Stimulated activated CD8-positive, alpha-beta memory T cell treated with anti-CD3 and anti-CD28 coated beads, Interleukin-15, amount 100 ng/mL, for 4 hours (primary cell): ENCODE results near the gene MCM9.
A peak's percentile ranks its signal among the peaks of the same experiment; 100 is the strongest.

ENCODE experiments used
- DNase-seq, 2 donors: peaks; one replicate each; pipeline ENCODE4 v3.0.0-alpha.2; 2020; ENCODE audit warnings: low read depth in 2 of 2

MCM9 gene

DNA sequence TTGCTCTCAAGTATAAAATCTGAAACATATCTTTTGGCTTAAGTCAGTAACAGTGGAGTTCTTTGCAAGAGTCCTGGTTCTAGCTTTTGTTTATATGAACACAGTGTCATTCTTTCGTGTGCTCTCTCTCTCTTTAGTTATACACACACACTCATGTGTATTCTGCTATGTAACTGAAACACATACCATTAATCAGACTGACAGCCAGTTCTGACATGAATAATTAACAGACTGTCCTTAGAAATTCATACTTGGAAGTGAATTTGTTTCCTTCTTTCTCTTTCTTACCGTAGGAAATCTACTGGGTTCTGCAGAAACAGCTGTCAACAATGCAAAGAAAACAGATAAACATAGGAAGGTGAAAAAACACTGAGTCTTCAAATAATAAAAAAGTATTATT lies 2.5 kb downstream of the MCM9 start:
- DNase-seq = no peak

DNA sequence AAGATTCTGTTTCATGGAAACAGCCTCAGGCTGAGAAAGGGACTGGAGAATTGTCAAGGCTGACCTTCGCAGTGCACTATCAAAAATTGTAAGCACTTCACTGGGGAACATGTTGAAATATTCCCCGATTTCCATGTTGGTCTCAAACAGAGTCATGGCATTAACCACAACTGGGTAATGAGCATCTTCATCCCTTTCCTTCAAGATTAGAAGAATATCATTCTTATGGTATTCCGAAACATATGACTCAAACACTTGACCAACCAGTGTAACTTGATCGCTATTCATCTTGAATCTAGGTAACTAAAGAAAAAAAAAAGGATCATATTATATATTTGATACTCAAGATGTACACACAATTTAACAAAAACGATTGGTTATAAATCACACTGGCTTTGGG lies 3.5 kb downstream of the MCM9 start:
- DNase-seq = no peak

DNA sequence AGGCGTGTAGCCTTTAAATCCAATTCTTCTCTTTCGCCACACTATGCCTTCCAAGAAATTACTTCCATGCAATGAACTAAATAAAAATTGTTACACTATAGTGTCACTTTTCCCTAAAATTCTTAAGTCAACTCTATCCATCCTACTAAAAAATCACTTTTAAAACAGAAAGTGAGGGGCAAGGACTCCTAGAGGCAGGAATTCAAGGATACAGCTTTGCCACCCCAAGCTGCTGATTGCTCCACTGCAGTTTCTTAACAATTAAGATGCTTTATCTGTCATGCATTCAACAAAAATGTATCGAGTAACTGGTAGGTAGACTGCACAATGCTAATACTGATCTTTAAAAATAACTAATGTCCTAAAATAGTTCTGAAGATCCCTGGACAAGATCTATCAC lies 4.3 kb downstream of the MCM9 start:
- DNase-seq = no peak

DNA sequence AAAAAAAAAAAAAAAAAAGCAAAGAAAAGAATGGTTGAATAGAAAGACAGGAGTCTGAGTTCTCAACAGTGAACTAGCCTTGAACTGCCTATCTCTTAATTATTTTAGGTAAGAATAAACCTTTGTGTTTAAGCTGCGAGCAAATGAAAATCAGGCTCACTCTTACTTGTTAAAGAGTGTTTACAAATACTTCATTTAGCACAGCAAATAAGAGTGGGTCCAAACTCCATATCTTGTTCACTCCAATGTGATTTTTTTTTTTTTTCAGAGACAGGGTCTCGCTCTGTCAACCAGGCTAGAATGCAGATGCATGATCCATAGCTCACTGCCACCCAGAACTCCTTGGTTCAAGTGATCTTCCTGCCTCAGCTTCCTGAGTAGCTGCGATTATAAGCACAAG lies 11.9 kb downstream of the MCM9 start:
- DNase-seq = no peak

DNA sequence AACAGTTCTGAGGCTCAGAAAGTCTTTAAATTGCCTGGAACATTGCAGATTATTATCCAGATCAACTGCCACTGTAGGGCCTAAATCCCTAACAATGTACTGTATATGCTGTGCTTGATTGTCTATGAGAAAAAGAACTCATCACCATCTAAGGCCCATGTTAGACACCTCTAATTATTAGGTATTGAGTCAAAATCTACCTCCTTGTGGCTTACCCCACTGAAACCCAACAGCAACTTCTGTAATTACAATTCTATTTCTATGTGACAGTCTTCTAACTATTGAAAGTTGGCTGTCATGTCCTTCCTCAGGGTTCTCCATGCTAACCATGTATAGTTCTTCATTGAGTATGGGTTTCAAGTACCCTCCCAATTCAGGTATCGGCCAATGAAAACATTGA lies 13.9 kb downstream of the MCM9 start:
- DNase-seq = no peak

DNA sequence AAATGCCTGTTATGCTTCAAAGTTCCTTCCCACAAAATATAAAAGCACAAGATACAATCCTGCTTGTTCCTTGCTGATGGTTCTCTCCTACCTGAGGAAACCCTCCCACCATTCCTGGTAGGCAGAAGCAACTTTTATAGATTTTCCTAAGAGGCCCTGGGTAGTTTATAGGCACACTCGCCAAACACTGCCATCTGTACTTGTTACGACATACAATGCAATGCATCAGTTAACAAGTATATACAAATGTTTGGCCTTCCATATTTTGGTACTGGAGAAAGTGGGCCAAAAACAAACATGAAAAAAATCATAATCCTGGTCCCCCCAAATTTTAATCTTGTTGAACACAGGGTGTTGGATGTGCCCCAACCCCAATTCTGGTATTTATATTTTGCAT lies 16.6 kb downstream of the MCM9 start:
- DNase-seq = no peak

DNA sequence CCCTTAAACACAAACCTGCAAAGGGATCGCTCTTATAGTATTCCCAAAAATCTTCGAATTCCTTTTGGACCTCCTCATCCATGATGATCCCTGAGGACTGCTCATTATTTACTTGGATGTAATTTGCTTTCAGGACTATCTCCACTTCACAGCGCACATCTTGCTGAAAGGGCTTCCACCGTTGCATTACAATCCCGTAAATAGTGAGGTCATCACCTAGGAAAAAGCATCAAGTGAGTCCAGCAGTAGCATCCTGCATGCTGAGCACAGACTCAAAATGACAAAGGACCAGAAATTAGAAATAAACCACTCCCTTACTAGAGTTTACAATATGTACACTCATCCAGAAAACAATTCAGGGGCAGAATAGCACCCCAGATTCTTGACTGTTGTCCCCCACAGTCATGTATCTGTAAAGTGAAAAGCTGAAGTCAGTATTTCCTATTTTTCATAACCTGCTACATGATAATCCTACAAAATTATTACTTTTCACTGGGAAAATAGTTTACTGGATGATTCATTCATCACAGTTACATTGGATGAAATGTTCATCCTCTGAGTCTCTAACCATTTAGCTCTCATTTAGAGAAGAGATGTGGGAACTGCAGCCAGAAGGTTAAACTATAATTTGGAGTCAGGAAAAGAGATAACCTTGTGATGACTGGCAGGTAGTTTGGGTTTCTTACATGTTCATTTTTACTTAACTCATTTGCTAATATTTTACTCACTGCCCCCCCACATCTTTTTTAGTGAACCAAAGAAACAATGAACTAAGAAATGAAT lies 17.2 kb downstream of the MCM9 start:
- DNase-seq = no peak

DNA sequence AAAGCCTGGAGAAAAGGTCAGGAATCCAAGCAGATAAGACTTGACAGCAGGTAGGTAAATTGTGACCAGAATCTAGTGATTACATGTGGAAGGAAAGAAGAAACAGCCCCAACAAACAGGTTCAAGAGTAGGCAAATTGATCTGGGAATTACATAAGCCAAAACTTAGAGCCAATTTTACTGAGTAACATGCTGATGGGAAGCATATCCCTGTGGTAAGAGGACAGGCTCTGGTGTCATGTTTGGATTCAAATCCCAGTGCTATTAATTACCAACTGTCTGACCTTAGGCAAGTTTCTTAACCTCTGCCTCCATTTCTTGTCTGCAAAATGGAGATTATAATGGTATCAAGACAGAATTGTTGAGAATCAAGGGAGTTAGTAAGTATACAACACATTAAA lies 20.4 kb downstream of the MCM9 start:
- no peak for DNase-seq

DNA sequence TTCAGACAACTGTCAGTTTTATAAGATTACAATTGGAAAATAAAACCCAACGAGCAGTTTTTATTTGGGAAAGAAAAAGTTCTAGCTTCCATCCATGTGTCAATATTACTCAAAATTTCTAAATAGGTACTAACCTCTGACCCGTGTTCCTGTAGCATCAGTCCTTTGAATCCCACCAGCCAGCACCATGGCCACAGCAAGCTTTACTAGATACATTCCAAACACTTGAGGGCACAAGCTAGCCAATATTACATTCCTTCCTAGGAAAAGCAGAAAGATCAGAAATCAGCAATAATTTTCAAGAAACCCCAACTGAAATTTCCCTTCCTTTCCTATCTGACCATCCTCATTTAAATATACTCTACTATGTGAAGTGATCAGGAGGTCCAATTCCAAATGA lies 21.8 kb downstream of the MCM9 start:
- DNase-seq = no peak

DNA sequence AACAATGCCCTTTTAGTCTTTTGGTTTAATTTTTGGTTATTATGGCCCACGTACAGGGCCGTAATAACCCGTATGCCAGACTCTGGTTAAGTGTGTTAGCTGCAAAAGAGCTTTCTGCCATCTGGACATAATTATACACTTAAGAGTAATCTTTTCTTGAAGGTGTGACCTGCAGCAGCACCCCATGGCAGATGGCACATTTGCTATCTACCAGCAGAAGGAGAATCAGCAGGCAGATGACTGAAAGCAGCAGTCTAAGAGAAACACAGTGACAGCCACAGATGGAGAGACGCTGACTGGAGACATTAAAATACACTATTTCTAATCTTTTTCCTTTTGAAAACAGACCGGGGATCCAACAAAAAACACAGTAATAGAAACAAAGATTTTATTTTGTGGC lies 22.3 kb downstream of the MCM9 start:
- no peak for DNase-seq

DNA sequence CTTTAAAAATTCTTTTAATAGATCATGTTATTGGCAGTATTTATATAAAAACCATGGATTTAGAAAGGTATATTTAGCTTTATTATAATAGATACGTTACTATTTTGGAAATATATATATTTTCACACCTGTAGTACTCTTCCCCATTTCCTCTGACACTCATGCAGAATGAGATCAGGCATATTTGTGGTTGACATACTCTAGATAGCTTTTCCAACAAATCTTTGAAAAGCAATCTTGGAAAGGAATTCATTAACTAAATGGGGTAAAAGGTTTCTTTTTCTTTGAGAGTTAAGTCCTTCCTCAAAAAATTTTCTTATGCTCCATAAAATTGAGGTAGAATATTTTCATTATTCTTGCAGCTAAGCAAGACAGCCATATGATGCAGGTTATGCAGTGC lies 26.5 kb downstream of the MCM9 start:
- DNase-seq = no peak

DNA sequence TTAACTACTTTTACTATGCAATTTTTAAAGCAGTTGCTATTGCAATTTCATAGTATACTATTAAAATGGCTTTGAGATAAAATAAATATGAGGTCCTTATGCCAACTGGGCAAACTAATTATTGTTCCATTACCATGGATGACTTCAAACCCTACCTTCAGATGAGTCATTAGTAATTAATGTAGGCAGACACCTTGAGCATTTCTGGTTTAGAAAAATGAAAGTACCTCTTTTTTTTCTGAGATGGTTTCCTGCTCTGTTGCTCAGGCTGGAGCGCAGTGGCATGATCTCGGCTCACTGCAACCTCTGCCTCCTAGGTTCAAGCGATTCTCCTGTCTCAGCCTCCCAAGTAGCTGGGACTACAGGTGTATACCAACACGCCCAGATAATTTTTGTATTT lies 29.1 kb downstream of the MCM9 start:
- no peak for DNase-seq

DNA sequence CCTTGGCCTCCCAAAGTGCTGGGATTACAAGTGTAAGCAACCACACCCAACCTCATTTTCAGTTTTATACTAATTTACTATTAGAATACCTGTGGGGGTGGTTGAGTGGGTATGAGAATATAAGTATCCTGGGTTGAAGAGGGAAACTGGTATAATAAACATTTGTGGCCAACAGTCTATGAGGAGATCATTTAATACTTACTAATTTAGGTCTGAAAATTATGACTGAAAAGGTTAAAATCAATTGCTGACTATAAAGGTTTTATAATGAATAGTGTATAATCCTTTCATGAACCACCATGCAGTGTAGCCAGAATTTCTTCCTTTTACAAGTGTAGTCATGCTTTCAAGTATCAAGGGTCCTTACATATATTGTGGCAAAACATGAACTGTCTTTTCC lies 29.9 kb downstream of the MCM9 start:
- DNase-seq = no peak

DNA sequence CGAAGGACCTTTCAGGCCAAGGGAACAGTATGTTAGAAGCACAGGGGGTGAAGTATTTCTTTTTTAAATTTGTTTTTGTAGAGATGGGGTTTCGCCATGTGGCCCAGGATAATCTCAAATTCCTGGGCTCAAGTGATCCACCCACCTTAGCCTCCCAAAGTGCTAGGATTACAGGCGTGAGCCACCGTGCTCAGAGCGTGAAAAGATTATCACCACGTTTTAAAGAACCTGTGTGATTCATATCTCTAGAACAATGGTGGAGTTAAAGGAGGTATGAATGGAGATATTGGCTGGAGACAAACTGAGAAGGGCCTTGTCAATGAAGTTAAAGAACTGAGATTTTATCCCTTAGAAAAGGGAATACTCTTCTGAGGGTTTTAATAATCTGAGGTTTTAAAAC lies 31.3 kb downstream of the MCM9 start:
- DNase-seq = no peak

DNA sequence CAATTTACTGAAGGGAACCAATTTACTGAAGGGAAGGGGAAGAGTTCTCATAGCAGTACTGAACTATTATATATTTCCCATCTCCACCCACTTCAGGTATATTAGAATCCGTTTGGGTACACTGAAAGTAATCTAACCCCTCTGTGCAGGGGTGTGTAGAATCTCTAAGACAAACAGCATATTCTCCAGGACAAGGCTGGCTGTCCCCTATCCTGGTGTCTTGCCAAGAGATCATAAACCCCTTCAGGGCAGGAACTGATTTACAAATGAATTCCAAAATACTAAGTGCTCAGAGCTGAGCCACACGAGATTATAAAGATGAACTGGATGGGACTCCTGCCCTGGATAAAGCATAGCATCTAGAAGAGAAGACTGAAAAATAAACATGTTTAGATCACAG lies 31.8 kb downstream of the MCM9 start:
- DNase-seq = no peak

DNA sequence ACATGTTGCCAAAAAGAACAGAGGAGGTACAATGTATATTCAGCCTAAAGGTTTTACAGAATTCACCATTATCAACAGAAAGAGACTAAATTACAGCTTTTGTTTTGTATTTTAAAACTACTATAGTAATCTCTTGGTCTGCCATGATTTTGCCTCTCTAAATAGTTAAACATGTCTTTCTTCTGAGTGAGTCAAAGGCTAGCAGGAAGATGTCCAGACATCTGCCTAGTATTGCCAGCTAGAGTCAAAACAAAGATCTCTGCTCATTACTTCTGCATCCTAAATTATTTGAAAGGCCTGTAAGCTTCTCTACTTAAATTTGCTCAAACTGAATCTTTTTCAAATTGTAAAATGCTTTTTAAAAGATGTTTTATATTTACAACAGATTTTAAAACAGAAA lies 32.2 kb downstream of the MCM9 start:
- no peak for DNase-seq

DNA sequence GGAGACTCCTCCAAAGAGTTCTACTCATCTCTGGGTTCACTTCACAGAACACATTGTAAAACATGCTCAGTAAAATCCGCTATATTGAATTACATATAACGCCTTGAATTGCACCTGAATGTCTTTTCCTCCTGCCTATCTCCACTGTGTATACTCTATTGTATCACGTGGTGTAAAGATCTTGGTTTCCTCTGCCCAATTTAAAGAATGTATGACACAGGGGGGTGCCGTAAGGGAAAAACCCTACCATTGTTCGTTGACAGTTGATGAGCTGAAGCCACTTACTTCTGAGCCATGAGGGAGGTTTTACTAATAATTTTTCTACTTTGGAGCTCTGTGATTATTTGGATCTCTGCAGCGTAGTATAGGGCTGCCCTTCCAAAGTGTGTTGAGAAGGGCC lies 35.0 kb downstream of the MCM9 start:
- no peak for DNase-seq

DNA sequence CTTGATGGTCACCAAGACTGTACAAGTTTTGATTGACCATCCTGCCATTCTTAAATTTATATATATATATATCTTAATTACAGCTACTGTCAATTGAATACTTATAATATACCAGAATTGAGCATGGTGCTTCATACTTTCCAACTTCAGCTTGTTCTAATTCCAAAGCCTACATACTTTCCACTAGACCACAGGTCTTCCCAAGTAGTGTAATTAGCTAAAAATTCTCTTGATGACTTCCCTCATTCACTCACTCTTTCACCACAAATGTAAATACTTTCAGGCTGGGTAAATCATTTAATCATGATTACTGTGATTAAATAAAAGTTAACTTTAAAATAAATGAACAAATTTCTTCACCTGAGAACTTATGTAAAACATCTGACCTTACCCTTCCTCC lies 37.6 kb downstream of the MCM9 start:
- no peak for DNase-seq

DNA sequence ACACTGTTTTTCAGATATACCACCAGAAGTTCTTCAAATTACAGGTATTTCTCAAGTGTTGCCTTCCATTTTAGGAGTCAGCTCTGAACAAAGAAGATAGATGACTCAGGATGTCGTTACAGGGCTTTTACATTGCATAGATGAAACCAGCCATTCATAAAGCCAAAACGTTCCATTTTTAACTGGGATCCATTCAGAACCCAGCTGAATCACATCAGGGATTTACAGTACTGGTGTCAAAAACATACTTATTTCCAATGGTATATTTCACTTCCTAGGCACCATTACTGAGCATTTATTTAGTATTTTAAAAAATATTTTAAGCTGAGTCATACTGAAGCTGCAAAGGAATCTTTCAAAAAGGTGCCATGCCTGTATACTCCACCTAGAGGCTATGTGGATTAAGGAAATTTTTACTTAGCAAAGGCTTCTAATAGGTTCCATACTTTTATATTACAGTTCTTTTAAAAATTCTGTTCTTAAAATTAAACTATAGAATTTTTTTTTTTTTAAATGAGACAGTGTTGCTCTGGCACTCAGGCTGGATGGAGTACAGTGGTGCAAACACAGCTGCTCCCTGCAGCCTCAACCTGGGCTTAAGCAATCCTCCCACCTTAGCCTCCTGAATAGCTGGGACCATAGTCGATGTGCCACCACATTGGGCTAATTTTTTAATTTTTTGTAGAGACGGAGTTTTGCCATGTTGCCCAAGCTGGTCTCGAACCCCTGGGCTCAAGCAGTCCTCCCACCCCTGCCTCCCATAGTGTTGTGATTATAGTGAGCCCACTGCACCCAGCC lies 38.4 kb downstream of the MCM9 start:
- no peak for DNase-seq

DNA sequence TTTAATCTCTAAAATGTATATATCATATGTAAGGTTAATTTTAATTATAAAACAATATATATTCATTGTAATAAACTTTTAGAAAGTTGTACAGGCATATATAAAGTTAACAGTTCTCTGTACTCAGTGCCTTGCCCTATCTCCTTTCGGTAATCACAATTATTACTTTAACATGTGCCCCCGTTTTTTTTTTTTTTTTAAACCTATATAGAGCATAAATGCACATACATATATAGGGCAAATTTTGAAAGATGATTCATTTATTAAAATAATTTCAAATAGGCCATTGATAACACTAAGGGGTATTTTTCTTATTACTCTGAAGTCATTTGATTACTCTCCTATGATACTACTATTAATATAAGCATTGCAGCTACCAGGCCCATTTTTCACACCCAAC lies 39.1 kb downstream of the MCM9 start:
- DNase-seq = no peak

DNA sequence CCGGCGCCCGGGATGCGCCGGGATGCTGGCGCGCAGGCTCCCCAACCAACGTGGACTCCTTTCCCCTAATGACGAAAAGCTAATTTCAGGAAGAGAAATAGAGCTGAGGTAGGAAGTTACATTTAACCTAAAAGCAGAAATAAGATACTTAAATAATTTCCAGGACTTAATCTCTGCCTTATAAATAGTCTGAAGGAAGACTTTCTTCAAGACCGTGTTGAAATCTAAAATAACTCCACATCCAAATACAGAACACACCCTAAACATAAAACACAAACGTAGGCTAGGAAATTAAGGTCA lies 39.7 kb downstream of the MCM9 start:
- DNase-seq = no peak

DNA sequence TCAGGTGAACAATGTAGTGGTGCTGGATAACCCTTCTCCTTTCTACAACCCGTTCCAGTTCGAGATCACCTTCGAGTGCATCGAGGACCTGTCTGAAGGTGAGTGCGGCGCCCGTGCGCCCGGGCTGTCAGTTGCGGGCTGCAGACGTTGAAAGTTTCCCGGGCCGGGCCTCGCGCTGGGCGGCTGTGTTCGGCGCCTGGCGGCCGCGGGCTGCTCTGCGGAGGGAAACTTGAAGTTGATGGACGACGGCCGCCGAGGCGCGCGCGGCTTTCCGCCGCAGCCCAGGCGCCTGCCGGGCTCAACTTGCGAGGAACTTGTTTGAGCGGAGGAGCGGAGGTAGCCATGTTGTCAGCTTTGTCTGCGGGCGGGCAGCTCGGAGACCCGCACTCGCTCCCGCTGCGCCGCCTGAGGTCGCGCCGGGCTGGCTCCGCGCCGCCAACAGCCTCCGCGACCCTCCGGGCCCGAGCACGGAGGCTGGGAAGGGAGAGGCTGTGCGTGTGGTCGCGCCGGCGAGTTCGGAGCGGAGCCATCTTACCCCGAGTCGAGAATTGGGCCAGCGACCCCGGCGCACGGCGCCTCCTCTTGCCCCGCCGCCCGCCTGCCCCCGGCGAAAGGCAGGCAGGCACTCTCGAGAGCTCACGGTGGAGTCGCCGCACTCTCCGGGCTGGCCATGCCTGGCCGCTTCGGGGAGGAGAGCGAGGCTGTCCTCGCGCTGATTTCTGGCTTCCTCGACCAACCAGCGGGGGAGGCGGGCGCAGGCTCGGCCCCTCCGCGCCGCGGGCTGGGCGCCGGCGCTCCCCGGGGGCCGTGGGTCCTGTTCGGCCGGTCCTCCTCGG lies 40.3 kb downstream of the MCM9 start:
- peak; percentile 10 to 34 for DNase-seq
